Measurements from ENCODE around the gene KCNG2.

GRCh38 chr18:79871026-79871390, 73.3 kb downstream of the KCNG2 start:
- no peak for TF ChIP-seq CTCF (IDR thresholded peaks at IDR 0.05; ENCODE audit: poor library complexity, severe bottlenecking)
- no peak for TF ChIP-seq EZH2 (IDR thresholded peaks at IDR 0.05; ENCODE audit: borderline replicate concordance, insufficient read depth, low read length, poor library complexity, severe bottlenecking)
- no peak for TF ChIP-seq POLR2AphosphoS5 (IDR thresholded peaks at IDR 0.05)
- TF ChIP-seq REST (IDR thresholded peaks at IDR 0.05; ENCODE audit: borderline replicate concordance): no peak
- no peak for TF ChIP-seq EP300 (conservative IDR thresholded peaks at IDR 0.05; ENCODE audit: poor library complexity, severe bottlenecking)
- no peak for TF ChIP-seq RAD21 (conservative IDR thresholded peaks at IDR 0.05)
- no peak for TF ChIP-seq TAF1 (IDR thresholded peaks at IDR 0.05; ENCODE audit: low read depth)
